BLaER1 (cell line): ENCODE results near the gene SCCPDH.

ENCODE experiments used
- H3K27ac ChIP-seq: shearing (Covaris generic); formaldehyde crosslinking; 2 replicates; pipeline ENCODE4 v1.8.1; 2022
- H3K27me3 ChIP-seq: shearing (Covaris generic); formaldehyde crosslinking; 2 replicates; pipeline ENCODE4 v1.8.1; 2022
- H3K36me3 ChIP-seq: shearing (Covaris generic); formaldehyde crosslinking; 2 replicates; pipeline ENCODE4 v1.8.1; 2022
- H3K4me1 ChIP-seq: shearing (Covaris generic); formaldehyde crosslinking; 2 replicates; pipeline ENCODE4 v1.8.1; 2022
- H3K4me2 ChIP-seq: shearing (Covaris generic); formaldehyde crosslinking; 2 replicates; pipeline ENCODE4 v1.8.1; 2022
- H3K4me3 ChIP-seq: shearing (Covaris generic); formaldehyde crosslinking; 2 replicates; pipeline ENCODE4 v1.8.1; 2022
- H3K9ac ChIP-seq: shearing (Covaris generic); formaldehyde crosslinking; 2 replicates; pipeline ENCODE4 v1.8.1; 2022
- H3K9me3 ChIP-seq: shearing (Covaris generic); formaldehyde crosslinking; 2 replicates; pipeline ENCODE4 v1.8.1; 2022
- H4K20me1 ChIP-seq: shearing (Covaris generic); formaldehyde crosslinking; 2 replicates; pipeline ENCODE4 v1.8.1; 2022
- Cebpa-rat ChIP-seq: shearing (Covaris generic); IDR thresholded peaks from 2 replicates; pipeline ENCODE4 v1.8.1; 2022

SCCPDH gene

DNA sequence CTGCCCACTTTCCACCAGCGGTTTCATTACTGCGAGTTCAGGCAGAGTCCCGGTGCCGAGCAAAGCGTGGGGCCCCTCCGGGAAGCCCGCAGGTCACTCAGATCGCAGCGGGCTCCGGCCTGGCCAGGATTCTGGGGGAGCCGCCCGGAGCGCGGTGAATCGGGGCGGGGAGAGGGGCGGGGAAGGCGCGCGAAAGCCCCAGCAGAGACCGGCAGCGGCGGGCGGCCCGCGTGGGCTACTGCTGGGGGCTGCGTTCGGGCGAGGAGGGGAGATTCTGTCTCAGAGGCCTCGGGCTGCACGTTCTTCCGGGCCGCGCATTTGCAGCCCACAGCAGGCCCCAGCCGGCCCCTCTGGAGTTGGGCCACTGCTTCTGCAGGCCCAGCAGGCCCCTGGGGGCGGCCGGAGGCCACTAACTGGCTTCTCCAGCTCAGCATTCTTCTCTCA lies 64.7 kb downstream of the SCCPDH start:
- Histone ChIP-seq H3K9ac (peak overlapping the region; percentile 83), H3K27ac (peak overlapping the region; percentile 94), H3K4me2 (peak overlapping the region; percentile 93)

GRCh38 chr1:246789454-246790339 lies 65.5 kb downstream of the SCCPDH start:
- Histone ChIP-seq H3K36me3 (peaks cover 21% of the 10 kb centered on the region; the same call in 1 of the 2 replicates), H3K9me3 (no peaks in the 10 kb centered on the region), H3K4me3 (peak overlapping the region; percentile 60), H4K20me1 (no peaks in the 10 kb centered on the region), H3K4me1 (peaks cover 93% of the 10 kb centered on the region), H3K9ac (peak overlapping the region; percentile 83), H3K27me3 (no peaks in the 10 kb centered on the region), H3K4me2 (peak overlapping the region; percentile 93), H3K27ac (peak overlapping the region; percentile 94)
- TF ChIP-seq Cebpa-rat, result no peak

More for the DNA sequence above, 64.7 kb downstream of the SCCPDH start:
- Histone ChIP-seq H3K4me1 (peaks cover 95% of the 10 kb centered on the region), H3K36me3 (peaks cover 21% of the 10 kb centered on the region; the same call in 1 of the 2 replicates), H4K20me1 (no peaks in the 10 kb centered on the region), H3K9me3 (no peaks in the 10 kb centered on the region), H3K4me3 (peak overlapping the region; percentile 60), H3K27me3 (no peaks in the 10 kb centered on the region)
- TF ChIP-seq Cebpa-rat, result no peak

DNA sequence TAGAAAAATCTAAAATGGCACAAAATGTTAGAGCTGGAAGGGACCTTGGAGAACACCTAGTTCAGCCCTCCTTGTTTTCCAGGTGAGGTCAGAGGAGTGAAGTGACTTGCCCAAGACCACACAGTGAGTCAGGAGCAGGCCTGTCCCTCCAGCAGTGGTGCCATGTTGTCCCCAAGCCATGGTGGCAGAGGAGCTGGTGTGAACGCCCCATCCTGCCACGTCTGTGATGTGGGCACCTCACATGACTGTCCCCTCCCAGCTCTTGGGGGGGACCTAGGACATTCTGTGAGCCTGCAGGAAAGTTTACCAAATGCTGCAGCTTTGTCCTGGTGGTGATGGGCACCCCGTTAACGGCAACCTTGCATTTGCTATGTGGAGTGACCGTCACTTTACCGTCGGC lies 66.2 kb downstream of the SCCPDH start:
- Histone ChIP-seq H3K36me3 (peaks cover 21% of the 10 kb centered on the region; the same call in 1 of the 2 replicates), H3K9ac (peak overlapping the region; percentile 83; the same call in 1 of the 2 replicates), H3K9me3 (peaks cover 4% of the 10 kb centered on the region; the same call in 1 of the 2 replicates), H3K27ac (peak overlapping the region; percentile 94), H4K20me1 (no peaks in the 10 kb centered on the region), H3K27me3 (no peaks in the 10 kb centered on the region), H3K4me1 (peaks cover 93% of the 10 kb centered on the region), H3K4me3 (no peak overlapping the region), H3K4me2 (peak overlapping the region; percentile 93)
- TF ChIP-seq Cebpa-rat, result no peak

- no peak overlapping the region for H3K9ac ChIP-seq
- H3K4me2 ChIP-seq, result no peak overlapping the region
- H3K4me1 ChIP-seq, result peaks cover 88% of the 10 kb centered on the region
- no peak overlapping the region for H3K4me3 ChIP-seq
- TF ChIP-seq Cebpa-rat, result no peak
- H3K27ac ChIP-seq, result no peak overlapping the region
- H4K20me1 ChIP-seq, result no peaks in the 10 kb centered on the region
- peaks cover 9% of the 10 kb centered on the region for H3K9me3 ChIP-seq
- H3K36me3 ChIP-seq, result peaks cover 21% of the 10 kb centered on the region; the same call in 1 of the 2 replicates
- H3K27me3 ChIP-seq, result no peaks in the 10 kb centered on the region
Measured at GRCh38 chr1:246790833-246791232, 66.6 kb downstream of the SCCPDH start.

GRCh38 chr1:246791303-246791918 lies 67.2 kb downstream of the SCCPDH start:
- H3K27me3 ChIP-seq, result no peaks in the 10 kb centered on the region
- H3K9ac ChIP-seq, result 0 out of 2 replicates have a peak overlapping the region, but pooled peaks have one; percentile 15
- no peak overlapping the region for H3K4me3 ChIP-seq
- H3K36me3 ChIP-seq, result peaks cover 21% of the 10 kb centered on the region; the same call in 1 of the 2 replicates
- H3K27ac ChIP-seq, result peak overlapping the region; percentile 30; the same call in 1 of the 2 replicates
- peaks cover 82% of the 10 kb centered on the region for H3K4me1 ChIP-seq
- peaks cover 13% of the 10 kb centered on the region for H3K9me3 ChIP-seq
- TF ChIP-seq Cebpa-rat, result no peak
- no peaks in the 10 kb centered on the region for H4K20me1 ChIP-seq
- peak overlapping the region; percentile 8; the same call in 1 of the 2 replicates for H3K4me2 ChIP-seq

DNA sequence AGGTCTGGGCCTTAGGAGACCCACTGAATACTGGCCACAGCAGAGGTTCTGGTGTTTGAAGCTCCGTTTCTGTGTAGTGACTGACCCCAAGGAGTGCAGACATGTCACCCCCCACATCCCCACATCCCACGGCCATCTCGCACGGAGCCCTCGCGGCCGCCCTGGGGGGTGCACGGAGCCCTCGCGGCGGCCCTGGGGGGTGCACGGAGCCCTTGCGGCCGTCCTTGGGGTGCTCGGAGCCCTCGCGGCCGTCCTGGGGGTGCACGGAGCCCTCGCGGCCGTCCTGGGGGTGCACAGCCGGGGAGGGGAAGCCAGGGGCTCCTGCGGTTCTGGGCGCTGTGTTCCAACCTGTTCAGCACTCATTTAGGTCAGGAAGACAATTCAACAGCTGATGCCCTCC lies 68.4 kb downstream of the SCCPDH start:
- Histone ChIP-seq H3K36me3 (peaks cover 21% of the 10 kb centered on the region; the same call in 1 of the 2 replicates), H3K9ac (no peak overlapping the region), H3K4me2 (peak overlapping the region; percentile 49; the same call in 1 of the 2 replicates)

GRCh38 chr1:246793356-246793896 lies 69.2 kb downstream of the SCCPDH start:
- peaks cover 76% of the 10 kb centered on the region for H3K4me1 ChIP-seq
- H3K4me3 ChIP-seq, result no peak overlapping the region
- peak overlapping the region; percentile 49 for H3K4me2 ChIP-seq
- H3K27me3 ChIP-seq, result no peaks in the 10 kb centered on the region
- no peaks in the 10 kb centered on the region for H4K20me1 ChIP-seq
- peak overlapping the region; percentile 30; the same call in 1 of the 2 replicates for H3K27ac ChIP-seq
- peaks cover 13% of the 10 kb centered on the region for H3K9me3 ChIP-seq
- H3K36me3 ChIP-seq, result peaks cover 21% of the 10 kb centered on the region; the same call in 1 of the 2 replicates
- no peak for TF ChIP-seq Cebpa-rat
- H3K9ac ChIP-seq, result no peak overlapping the region

More for the DNA sequence above, 68.4 kb downstream of the SCCPDH start:
- no peak overlapping the region for H3K4me3 ChIP-seq
- peaks cover 13% of the 10 kb centered on the region for H3K9me3 ChIP-seq
- H3K4me1 ChIP-seq, result peaks cover 76% of the 10 kb centered on the region
- no peak overlapping the region for H3K27ac ChIP-seq
- no peaks in the 10 kb centered on the region for H3K27me3 ChIP-seq
- TF ChIP-seq Cebpa-rat, result no peak
- H4K20me1 ChIP-seq, result no peaks in the 10 kb centered on the region

DNA sequence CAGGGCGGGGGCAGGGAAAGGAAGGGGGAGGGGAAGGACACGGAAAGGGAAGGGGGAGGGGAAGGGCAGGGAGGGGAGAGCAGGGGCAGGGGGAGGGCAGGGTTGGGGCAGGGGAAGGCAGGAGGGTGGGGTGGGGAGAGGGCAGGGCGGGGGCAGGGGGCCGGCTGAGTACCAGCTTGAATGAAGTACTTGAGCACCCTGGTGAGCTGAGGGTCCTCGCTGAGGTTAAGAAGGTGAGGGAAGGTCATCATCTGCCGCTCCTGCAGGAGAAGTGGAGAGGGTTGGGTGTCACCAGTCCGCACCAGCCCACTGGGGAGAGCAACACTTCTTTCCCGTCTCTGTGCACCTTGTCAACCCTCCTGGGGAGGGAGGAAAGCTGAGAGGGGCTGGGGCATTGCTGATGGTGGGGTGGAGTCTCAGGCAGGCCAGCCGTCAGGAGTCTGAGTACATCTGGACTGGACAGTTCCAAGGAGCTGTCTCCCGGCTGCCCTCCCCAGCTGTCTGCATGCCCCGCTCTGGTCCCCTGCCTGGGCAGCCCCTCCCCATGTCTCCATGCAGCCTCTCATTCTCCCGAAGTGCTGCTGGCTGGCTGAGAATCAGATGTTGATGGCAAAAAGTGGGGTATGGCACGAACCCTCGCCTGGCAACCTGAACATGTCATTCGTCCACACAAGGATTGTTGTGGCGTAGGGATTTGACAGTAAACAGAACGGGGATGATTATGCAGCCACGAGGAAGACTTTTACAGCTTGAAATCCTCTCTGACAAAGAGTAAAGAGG lies 70.0 kb downstream of the SCCPDH start:
- Histone ChIP-seq H3K27ac (peak overlapping the region; percentile 31; the same call in 1 of the 2 replicates), H3K9me3 (peaks cover 13% of the 10 kb centered on the region), H3K9ac (no peak overlapping the region), H4K20me1 (no peaks in the 10 kb centered on the region), H3K36me3 (peaks cover 21% of the 10 kb centered on the region; the same call in 1 of the 2 replicates), H3K27me3 (no peaks in the 10 kb centered on the region), H3K4me1 (peaks cover 74% of the 10 kb centered on the region), H3K4me3 (no peak overlapping the region), H3K4me2 (peak overlapping the region; percentile 37)
- no peak for TF ChIP-seq Cebpa-rat
